Mesothelial cell of epicardium (in vitro differentiated cells): Measurements from ENCODE around the gene TMCC1. TPM values are rescaled to one million over a fixed set of nuclear protein-coding genes. Genes with fewer than 3 reads are reported as not detected.

ENCODE experiments used
- DNase-seq, 2 experiments: peaks; one replicate each; pipeline ENCODE4 v3.0.0; 2021; ENCODE audit warnings: low spot score in 2 of 2; ENCODE audit not compliant: unreplicated experiment in 2 of 2
- H3K27ac Mint-ChIP-seq: 2 replicates; pipeline ENCODE4 v1.8.0; 2021; ENCODE audit warnings: mixed read lengths
- H3K27me3 Mint-ChIP-seq: 2 replicates; pipeline ENCODE4 v1.8.0; 2021; ENCODE audit warnings: low read depth, mixed read lengths
- H3K36me3 Mint-ChIP-seq: 2 replicates; pipeline ENCODE4 v1.8.0; 2021; ENCODE audit warnings: mixed read lengths
- H3K4me1 Mint-ChIP-seq: 2 replicates; pipeline ENCODE4 v1.8.0; 2021; ENCODE audit warnings: mixed read lengths
- H3K4me3 Mint-ChIP-seq: 2 replicates; pipeline ENCODE4 v1.8.0; 2021; ENCODE audit warnings: mild to moderate bottlenecking, moderate library complexity, mixed read lengths
- H3K9me3 Mint-ChIP-seq: 2 replicates; pipeline ENCODE4 v1.8.0; 2021; ENCODE audit warnings: mixed read lengths
- total RNA-seq: library from RNA; stranded (reverse); gene quantifications from 3 replicates; pipeline ENCODE4 v1.2.1, GENCODE V29; 2021
- TF ChIP-seq, protein P1 (sequence below): fragments of 200-600 bp; sonication (generic); IDR thresholded peaks from one replicate; pipeline ENCODE4 v1.5.0; 2021; ENCODE audit warnings: antibody characterized with exemption; ENCODE audit not compliant: unreplicated experiment

Gene TMCC1
- total RNA-seq, 1 donor from 2014 or later = 52.4 TPM

GRCh38 chr3:129937717-129938116 is 44.2 kb upstream of the TMCC1 start:
- Mint-ChIP-seq H3K36me3 (no peaks in the 10 kb centered on the region), H3K4me3 (no peak overlapping the region), H3K27me3 (peaks cover 2% of the 10 kb centered on the region), H3K4me1 (peaks cover 2% of the 10 kb centered on the region), H3K9me3 (no peaks in the 10 kb centered on the region), H3K27ac (no peak overlapping the region)
- DNase-seq = no peak
- TF ChIP-seq, protein P1, sequence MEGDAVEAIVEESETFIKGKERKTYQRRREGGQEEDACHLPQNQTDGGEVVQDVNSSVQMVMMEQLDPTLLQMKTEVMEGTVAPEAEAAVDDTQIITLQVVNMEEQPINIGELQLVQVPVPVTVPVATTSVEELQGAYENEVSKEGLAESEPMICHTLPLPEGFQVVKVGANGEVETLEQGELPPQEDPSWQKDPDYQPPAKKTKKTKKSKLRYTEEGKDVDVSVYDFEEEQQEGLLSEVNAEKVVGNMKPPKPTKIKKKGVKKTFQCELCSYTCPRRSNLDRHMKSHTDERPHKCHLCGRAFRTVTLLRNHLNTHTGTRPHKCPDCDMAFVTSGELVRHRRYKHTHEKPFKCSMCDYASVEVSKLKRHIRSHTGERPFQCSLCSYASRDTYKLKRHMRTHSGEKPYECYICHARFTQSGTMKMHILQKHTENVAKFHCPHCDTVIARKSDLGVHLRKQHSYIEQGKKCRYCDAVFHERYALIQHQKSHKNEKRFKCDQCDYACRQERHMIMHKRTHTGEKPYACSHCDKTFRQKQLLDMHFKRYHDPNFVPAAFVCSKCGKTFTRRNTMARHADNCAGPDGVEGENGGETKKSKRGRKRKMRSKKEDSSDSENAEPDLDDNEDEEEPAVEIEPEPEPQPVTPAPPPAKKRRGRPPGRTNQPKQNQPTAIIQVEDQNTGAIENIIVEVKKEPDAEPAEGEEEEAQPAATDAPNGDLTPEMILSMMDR = no peak

DNA sequence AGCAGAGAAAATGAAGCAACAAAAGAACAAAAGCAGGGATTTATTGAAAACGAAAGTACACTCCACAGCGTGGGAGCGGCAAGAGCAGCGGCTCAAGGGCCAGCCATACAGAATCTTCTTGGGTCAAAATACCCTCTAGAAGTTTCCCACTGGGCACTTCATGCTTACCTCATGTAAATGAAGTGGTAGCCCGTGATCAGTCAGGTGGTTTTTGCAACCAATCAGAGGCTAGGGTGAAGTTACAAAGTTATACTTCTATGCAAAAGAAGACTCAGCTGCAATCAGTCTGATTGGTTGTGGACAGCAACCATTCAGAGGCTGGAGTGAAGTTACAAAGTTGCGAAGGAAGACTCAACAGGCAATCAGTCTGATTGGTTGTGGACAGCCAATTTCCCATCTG is 43.2 kb upstream of the TMCC1 start:
- Mint-ChIP-seq H3K4me1 (no peaks in the 10 kb centered on the region), H3K36me3 (no peaks in the 10 kb centered on the region), H3K4me3 (no peak overlapping the region), H3K27ac (no peak overlapping the region), H3K9me3 (no peaks in the 10 kb centered on the region), H3K27me3 (no peaks in the 10 kb centered on the region)
- DNase-seq = no peak
- TF ChIP-seq, protein P1 = no peak

- no peak overlapping the region for H3K4me3 Mint-ChIP-seq
- peaks cover 9% of the 10 kb centered on the region for H3K9me3 Mint-ChIP-seq
- DNase-seq = peak in 1 of 2 experiments; percentile 60
- no peak overlapping the region for H3K27ac Mint-ChIP-seq
- no peaks in the 10 kb centered on the region for H3K27me3 Mint-ChIP-seq
- TF ChIP-seq, protein P1 = peak; percentile 97
- H3K36me3 Mint-ChIP-seq = peaks cover 3% of the 10 kb centered on the region
- H3K4me1 Mint-ChIP-seq = no peaks in the 10 kb centered on the region
Observed at GRCh38 chr3:129934234-129935123, 41.0 kb upstream of the TMCC1 start.

DNA sequence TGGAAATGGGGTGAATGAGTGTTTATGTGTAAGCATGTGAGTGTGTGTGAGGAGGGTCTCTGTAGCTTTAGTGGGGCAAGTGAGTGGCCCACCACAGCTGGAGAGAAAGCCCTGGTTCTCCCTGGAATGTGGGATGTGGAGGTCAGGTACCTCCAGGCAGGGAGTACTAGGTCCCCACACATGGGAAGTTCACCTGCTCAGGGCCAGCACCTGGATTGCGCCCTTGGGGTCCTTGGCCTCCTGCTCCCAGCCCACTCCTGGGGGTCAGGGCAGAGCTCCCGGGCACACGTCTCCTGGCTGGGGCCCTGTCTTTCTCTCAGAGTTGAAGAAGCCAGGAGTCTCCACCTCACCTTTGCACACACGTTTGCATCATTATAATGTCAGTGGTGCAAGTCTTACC is 40.0 kb upstream of the TMCC1 start:
- peaks cover 11% of the 10 kb centered on the region for H3K9me3 Mint-ChIP-seq

GRCh38 chr3:129929383-129929782 is 35.9 kb upstream of the TMCC1 start:
- H3K4me3 Mint-ChIP-seq = no peak overlapping the region
- no peak overlapping the region for H3K27ac Mint-ChIP-seq
- H3K27me3 Mint-ChIP-seq = no peaks in the 10 kb centered on the region
- no peak for DNase-seq
- peaks cover 5% of the 10 kb centered on the region for H3K36me3 Mint-ChIP-seq
- H3K4me1 Mint-ChIP-seq = no peaks in the 10 kb centered on the region
- H3K9me3 Mint-ChIP-seq = peaks cover 19% of the 10 kb centered on the region
- TF ChIP-seq, protein P1 = no peak

More for the DNA sequence above, 40.0 kb upstream of the TMCC1 start:
- DNase-seq = no peak
- no peaks in the 10 kb centered on the region for H3K27me3 Mint-ChIP-seq
- TF ChIP-seq, protein P1 = no peak
- H3K36me3 Mint-ChIP-seq = peaks cover 5% of the 10 kb centered on the region
- no peak overlapping the region for H3K4me3 Mint-ChIP-seq
- no peak overlapping the region for H3K27ac Mint-ChIP-seq
- H3K4me1 Mint-ChIP-seq = no peaks in the 10 kb centered on the region
